ENCODE data around the gene PLEKHG5. TPM values are rescaled to one million over a fixed set of nuclear protein-coding genes. Genes with fewer than 3 reads are reported as not detected.

PLEKHG5 gene
- total and polyA plus RNA-seq, 5 donors from 2014 or later = 0.65 to 5.0 (median 0.86) TPM; not detected in 1

- Mint-ChIP-seq H3K4me1 (peaks cover 0 to 5% (median 2%) of the 10 kb centered on the region in 4 donors), H3K27me3 (no peaks in the 10 kb centered on the region), H3K27ac (no peak overlapping the region), H3K4me3 (no peak overlapping the region), H3K36me3 (peaks cover 43% of the 10 kb centered on the region), H3K9me3 (no peaks in the 10 kb centered on the region)
- H3K4me1 ChIP-seq (ENCODE audit: control insufficient read depth, insufficient read depth, low read length, poor library complexity, severe bottlenecking) = no peaks in the 10 kb centered on the region
- no peaks in the 10 kb centered on the region for H3K9me3 ChIP-seq (ENCODE audit: control insufficient read depth in 2 of 2, low read length in 2 of 2)
- no peak overlapping the region for H3K27ac ChIP-seq (ENCODE audit: insufficient read depth, low read length, poor library complexity, severe bottlenecking)
- no peak overlapping the region for H3K4me3 ChIP-seq (ENCODE audit: low read depth, low read length)
- ATAC-seq (ENCODE audit: low read depth in 2 of 2) (no peak), DNase-seq (no peak)
- no peaks in the 10 kb centered on the region for H3K27me3 ChIP-seq (ENCODE audit: control insufficient read depth, insufficient read depth, low read length)
- peaks cover 74% of the 10 kb centered on the region for H3K36me3 ChIP-seq (ENCODE audit: control insufficient read depth, insufficient read depth, low read length)
These were observed 37.0 kb upstream of the PLEKHG5 start for GRCh38 chr1:6528492-6528891.

GRCh38 chr1:6526316-6526715, 34.8 kb upstream of the PLEKHG5 start:
- H3K36me3 Mint-ChIP-seq = peaks cover 25% of the 10 kb centered on the region
- H3K27ac Mint-ChIP-seq = no peak overlapping the region

GRCh38 chr1:6523566-6523965, 32.1 kb upstream of the PLEKHG5 start:
- Histone ChIP-seq H3K27ac (ENCODE audit: insufficient read depth, low read length, poor library complexity, severe bottlenecking) (no peak overlapping the region), H3K36me3 (ENCODE audit: control insufficient read depth, insufficient read depth, low read length) (peaks cover 28% of the 10 kb centered on the region), H3K27me3 (ENCODE audit: control insufficient read depth, insufficient read depth, low read length) (no peaks in the 10 kb centered on the region), H3K9me3 (ENCODE audit: control insufficient read depth in 2 of 2, low read length in 2 of 2) (no peaks in the 10 kb centered on the region), H3K4me3 (ENCODE audit: low read depth, low read length) (no peak overlapping the region), H3K4me1 (ENCODE audit: control insufficient read depth, insufficient read depth, low read length, poor library complexity, severe bottlenecking) (no peaks in the 10 kb centered on the region)
- peak overlapping the region; percentile 11 to 79 (median 48) for H3K27ac Mint-ChIP-seq
- peaks cover 0 to 11% (median 2%) of the 10 kb centered on the region in 4 donors for H3K4me1 Mint-ChIP-seq
- H3K27me3 Mint-ChIP-seq = no peaks in the 10 kb centered on the region
- DNase-seq (no peak), ATAC-seq (ENCODE audit: low read depth in 2 of 2) (no peak)
- H3K9me3 Mint-ChIP-seq = no peaks in the 10 kb centered on the region
- no peak overlapping the region for H3K4me3 Mint-ChIP-seq
- H3K36me3 Mint-ChIP-seq = peaks cover 23% of the 10 kb centered on the region

More at GRCh38 chr1:6526316-6526715, 34.8 kb upstream of the PLEKHG5 start:
- Mint-ChIP-seq H3K9me3 (no peaks in the 10 kb centered on the region), H3K4me1 (peaks cover 0 to 8% (median 2%) of the 10 kb centered on the region in 4 donors), H3K4me3 (no peak overlapping the region), H3K27me3 (no peaks in the 10 kb centered on the region)
- peaks cover 52% of the 10 kb centered on the region for H3K36me3 ChIP-seq (ENCODE audit: control insufficient read depth, insufficient read depth, low read length)
- DNase-seq = no peak
- no peaks in the 10 kb centered on the region for H3K4me1 ChIP-seq (ENCODE audit: control insufficient read depth, insufficient read depth, low read length, poor library complexity, severe bottlenecking)
- ATAC-seq (ENCODE audit: low read depth in 2 of 2) = no peak
- H3K27ac ChIP-seq (ENCODE audit: insufficient read depth, low read length, poor library complexity, severe bottlenecking) = no peak overlapping the region
- no peak overlapping the region for H3K4me3 ChIP-seq (ENCODE audit: low read depth, low read length)
- no peaks in the 10 kb centered on the region for H3K27me3 ChIP-seq (ENCODE audit: control insufficient read depth, insufficient read depth, low read length)
- no peaks in the 10 kb centered on the region for H3K9me3 ChIP-seq (ENCODE audit: control insufficient read depth in 2 of 2, low read length in 2 of 2)

- no peaks in the 10 kb centered on the region for H3K27me3 Mint-ChIP-seq
- no peak overlapping the region for H3K4me3 Mint-ChIP-seq
- H3K4me1 ChIP-seq (ENCODE audit: control insufficient read depth, insufficient read depth, low read length, poor library complexity, severe bottlenecking) = no peaks in the 10 kb centered on the region
- no peak for ATAC-seq (ENCODE audit: low read depth in 2 of 2)
- H3K9me3 Mint-ChIP-seq = no peaks in the 10 kb centered on the region
- H3K27ac ChIP-seq (ENCODE audit: insufficient read depth, low read length, poor library complexity, severe bottlenecking) = no peak overlapping the region
- no peaks in the 10 kb centered on the region for H3K27me3 ChIP-seq (ENCODE audit: control insufficient read depth, insufficient read depth, low read length)
- no peaks in the 10 kb centered on the region for H3K9me3 ChIP-seq (ENCODE audit: control insufficient read depth in 2 of 2, low read length in 2 of 2)
- H3K4me1 Mint-ChIP-seq = peaks cover 0 to 9% (median 2%) of the 10 kb centered on the region in 4 donors
- no peak overlapping the region for H3K4me3 ChIP-seq (ENCODE audit: low read depth, low read length)
- H3K36me3 ChIP-seq (ENCODE audit: control insufficient read depth, insufficient read depth, low read length) = peaks cover 17% of the 10 kb centered on the region
- peaks cover 15% of the 10 kb centered on the region for H3K36me3 Mint-ChIP-seq
- peak overlapping the region; percentile 26 to 65 (median 38) for H3K27ac Mint-ChIP-seq
- DNase-seq = no peak
These were observed 30.1 kb upstream of the PLEKHG5 start for GRCh38 chr1:6521536-6521935.

GRCh38 chr1:6519935-6520671, 28.6 kb upstream of the PLEKHG5 start:
- Histone ChIP-seq H3K27ac (ENCODE audit: insufficient read depth, low read length, poor library complexity, severe bottlenecking) (no peak overlapping the region), H3K9me3 (ENCODE audit: control insufficient read depth in 2 of 2, low read length in 2 of 2) (no peaks in the 10 kb centered on the region), H3K36me3 (ENCODE audit: control insufficient read depth, insufficient read depth, low read length) (peaks cover 2% of the 10 kb centered on the region), H3K4me1 (ENCODE audit: control insufficient read depth, insufficient read depth, low read length, poor library complexity, severe bottlenecking) (no peaks in the 10 kb centered on the region), H3K27me3 (ENCODE audit: control insufficient read depth, insufficient read depth, low read length) (no peaks in the 10 kb centered on the region), H3K4me3 (ENCODE audit: low read depth, low read length) (no peak overlapping the region)
- Mint-ChIP-seq H3K27me3 (no peaks in the 10 kb centered on the region), H3K4me3 (no peak overlapping the region), H3K4me1 (peaks cover 0 to 9% (median 2%) of the 10 kb centered on the region in 4 donors), H3K9me3 (no peaks in the 10 kb centered on the region), H3K36me3 (peaks cover 8% of the 10 kb centered on the region), H3K27ac (peak overlapping the region in 2 of 3 donors; percentile 6 to 38)
- no peak for ATAC-seq (ENCODE audit: low read depth in 2 of 2)
- no peak for DNase-seq

- Mint-ChIP-seq H3K4me3 (no peak overlapping the region), H3K36me3 (peaks cover 8% of the 10 kb centered on the region), H3K27ac (peak overlapping the region in 2 of 3 donors; percentile 15 to 38), H3K4me1 (peaks cover 0 to 9% (median 2%) of the 10 kb centered on the region in 4 donors), H3K27me3 (no peaks in the 10 kb centered on the region), H3K9me3 (no peaks in the 10 kb centered on the region)
- H3K4me3 ChIP-seq (ENCODE audit: low read depth, low read length) = no peak overlapping the region
- no peaks in the 10 kb centered on the region for H3K27me3 ChIP-seq (ENCODE audit: control insufficient read depth, insufficient read depth, low read length)
- ATAC-seq (ENCODE audit: low read depth in 2 of 2) (no peak), DNase-seq (no peak)
- H3K4me1 ChIP-seq (ENCODE audit: control insufficient read depth, insufficient read depth, low read length, poor library complexity, severe bottlenecking) = no peaks in the 10 kb centered on the region
- no peaks in the 10 kb centered on the region for H3K9me3 ChIP-seq (ENCODE audit: control insufficient read depth in 2 of 2, low read length in 2 of 2)
- no peak overlapping the region for H3K27ac ChIP-seq (ENCODE audit: insufficient read depth, low read length, poor library complexity, severe bottlenecking)
- H3K36me3 ChIP-seq (ENCODE audit: control insufficient read depth, insufficient read depth, low read length) = no peaks in the 10 kb centered on the region
These were observed 28.0 kb upstream of the PLEKHG5 start for GRCh38 chr1:6519491-6519934.

GRCh38 chr1:6517435-6517851, 26.0 kb upstream of the PLEKHG5 start:
- Mint-ChIP-seq H3K27me3 (no peaks in the 10 kb centered on the region), H3K4me1 (peaks cover 0 to 6% (median 0%) of the 10 kb centered on the region in 4 donors), H3K27ac (no peak overlapping the region), H3K9me3 (no peaks in the 10 kb centered on the region), H3K36me3 (no peaks in the 10 kb centered on the region), H3K4me3 (no peak overlapping the region)
- H3K27ac ChIP-seq (ENCODE audit: insufficient read depth, low read length, poor library complexity, severe bottlenecking) = no peak overlapping the region
- H3K36me3 ChIP-seq (ENCODE audit: control insufficient read depth, insufficient read depth, low read length) = no peaks in the 10 kb centered on the region
- H3K4me1 ChIP-seq (ENCODE audit: control insufficient read depth, insufficient read depth, low read length, poor library complexity, severe bottlenecking) = no peaks in the 10 kb centered on the region
- no peaks in the 10 kb centered on the region for H3K27me3 ChIP-seq (ENCODE audit: control insufficient read depth, insufficient read depth, low read length)
- ATAC-seq (ENCODE audit: low read depth in 2 of 2) = no peak
- DNase-seq = no peak
- H3K4me3 ChIP-seq (ENCODE audit: low read depth, low read length) = no peak overlapping the region
- no peaks in the 10 kb centered on the region for H3K9me3 ChIP-seq (ENCODE audit: control insufficient read depth in 2 of 2, low read length in 2 of 2)

- no peak overlapping the region for H3K4me3 Mint-ChIP-seq
- H3K27ac ChIP-seq (ENCODE audit: insufficient read depth, low read length, poor library complexity, severe bottlenecking) = no peak overlapping the region
- no peaks in the 10 kb centered on the region for H3K27me3 ChIP-seq (ENCODE audit: control insufficient read depth, insufficient read depth, low read length)
- DNase-seq = no peak
- H3K36me3 Mint-ChIP-seq = no peaks in the 10 kb centered on the region
- H3K4me1 ChIP-seq (ENCODE audit: control insufficient read depth, insufficient read depth, low read length, poor library complexity, severe bottlenecking) = no peaks in the 10 kb centered on the region
- no peaks in the 10 kb centered on the region for H3K9me3 Mint-ChIP-seq
- no peaks in the 10 kb centered on the region for H3K4me1 Mint-ChIP-seq
- no peak overlapping the region for H3K27ac Mint-ChIP-seq
- ATAC-seq (ENCODE audit: low read depth in 2 of 2) = no peak
- H3K9me3 ChIP-seq (ENCODE audit: control insufficient read depth in 2 of 2, low read length in 2 of 2) = no peaks in the 10 kb centered on the region
- H3K4me3 ChIP-seq (ENCODE audit: low read depth, low read length) = no peak overlapping the region
- no peaks in the 10 kb centered on the region for H3K36me3 ChIP-seq (ENCODE audit: control insufficient read depth, insufficient read depth, low read length)
- no peaks in the 10 kb centered on the region for H3K27me3 Mint-ChIP-seq
These were observed 24.3 kb upstream of the PLEKHG5 start for GRCh38 chr1:6515771-6516170.

All from CD4-positive, CD25-positive, alpha-beta regulatory T cell (primary cell).